Esophagus squamous epithelium (tissue), 5 donors: ENCODE data around the gene TSPAN5. TPM values are rescaled to one million over a fixed set of nuclear protein-coding genes. Genes with fewer than 3 reads are reported as not detected.

ENCODE experiments used
- DNase-seq: peaks from one replicate; lab custom pipeline; 2025; lab: John Stamatoyannopoulos, UW
- H3K27ac ChIP-seq, 4 donors: fragments of 200-600 bp; sonication (generic); one replicate each; pipeline ENCODE4 v1.5.1; 2016 to 2019; ENCODE audit warnings: mild to moderate bottlenecking in 1 of 4
- H3K27me3 ChIP-seq, 4 donors: fragments of 200-600 bp; sonication (generic); 1 replicate in 3 of 4; 2 replicates in 1 of 4; pipeline versions ENCODE4 v1.5.1 to v1.6.0; 2017 to 2021; ENCODE audit warnings: antibody characterized with exemption in 1 of 4
- H3K36me3 ChIP-seq, 3 donors: fragments of 200-600 bp; sonication (generic); one replicate each; pipeline ENCODE4 v1.5.1; 2016 to 2019
- H3K4me1 ChIP-seq, 3 donors: fragments of 200-600 bp; sonication (generic); one replicate each; pipeline ENCODE4 v1.5.1; 2017 to 2019
- H3K4me3 ChIP-seq, 4 donors: fragments of 200-600 bp; sonication (generic); 1 replicate in 3 of 4; 2 replicates in 1 of 4; pipeline ENCODE4 v1.5.1; 2016 to 2019; ENCODE audit warnings: mild to moderate bottlenecking in 2 of 4, moderate library complexity in 1 of 4
- H3K9me3 ChIP-seq, 3 donors: fragments of 200-600 bp; sonication (generic); one replicate each; pipeline ENCODE4 v1.5.1; 2016 to 2019
- CTCF ChIP-seq, 6 experiments: fragments of 450-650 bp in 4 of 6; fragments of 200-600 bp in 2 of 6; sonication (generic) in 2 of 6; IDR thresholded peaks; one replicate each; pipeline ENCODE4 v1.5.1; 2016 to 2019; ENCODE audit warnings: antibody characterized with exemption in 6 of 6, mild to moderate bottlenecking in 4 of 6, moderate library complexity in 4 of 6
- POLR2A ChIP-seq, 4 donors: fragments of 450-650 bp; IDR thresholded peaks; one replicate each; pipeline ENCODE4 v1.6.1; 2017; ENCODE audit warnings: antibody characterized with exemption in 4 of 4, mild to moderate bottlenecking in 4 of 4, moderate library complexity in 3 of 4
- WGBS, 2 donors: methylation state at CpG; one replicate each; pipeline ENCODE4 v1.1.5; 2018; 5-methylcytosine and 5-hydroxymethylcytosine counted together
- intact Hi-C: fragments of 100-400 bp; cut with DNase I; formaldehyde crosslinking; loops from one replicate; pipeline ENCODE4 v1.15.0; 2022
- total RNA-seq, 4 donors: library from RNA; depleted of rRNA; stranded (reverse); fragments of >200 nt; gene quantifications; one replicate each; pipeline ENCODE4 v1.1.0, GENCODE V29; 2016
- donor health status: DM: yes; HTN: yes; CAD: no.

Gene TSPAN5
- total RNA-seq, 4 donors from 2014 or later: 10.9 to 19.0 (median 13.9) TPM

GRCh38 chr4:98470366-98470765 is 188.0 kb downstream of the TSPAN5 start:
- Histone ChIP-seq H3K4me1 (peaks cover 9 to 46% (median 16%) of the 10 kb centered on the region in 3 donors), H3K9me3 (no peaks in the 10 kb centered on the region), H3K27ac (no peak overlapping the region), H3K27me3 (no peaks in the 10 kb centered on the region), H3K4me3 (no peak overlapping the region), H3K36me3 (peaks cover 0 to 27% (median 0%) of the 10 kb centered on the region in 3 donors)
- TF ChIP-seq POLR2A (IDR thresholded peaks at IDR 0.05) (no peak), CTCF (IDR thresholded peaks at IDR 0.05) (no peak)
- no peak for DNase-seq
- intact Hi-C loops: loop anchor here (5.0 kb wide), 1 partner anchor 187 kb away; the partner anchor contains the start of gene TSPAN5
- WGBS, 2 donors: 66 to 80% methylated on average over 3 of the region's 3 CpGs

- WGBS, 2 donors: 58% methylated on average over 2 of the region's 2 CpGs
- H3K27me3 ChIP-seq: no peaks in the 10 kb centered on the region
- H3K27ac ChIP-seq: no peak overlapping the region
- no peaks in the 10 kb centered on the region for H3K9me3 ChIP-seq
- H3K36me3 ChIP-seq: peaks cover 0 to 21% (median 0%) of the 10 kb centered on the region in 3 donors
- H3K4me1 ChIP-seq: peaks cover 8 to 42% (median 16%) of the 10 kb centered on the region in 3 donors
- no peak for TF ChIP-seq CTCF (IDR thresholded peaks at IDR 0.05)
- no peak for TF ChIP-seq POLR2A (IDR thresholded peaks at IDR 0.05)
- intact Hi-C loops: loop anchor here (5.0 to 10.0 kb wide), 2 partner anchors 188 to 315 kb away; partner anchors contain the start of gene TSPAN5
- DNase-seq: no peak
- no peak overlapping the region for H3K4me3 ChIP-seq
These were observed 188.6 kb downstream of the TSPAN5 start for GRCh38 chr4:98469771-98470170.

GRCh38 chr4:98468709-98469108 is 189.7 kb downstream of the TSPAN5 start:
- DNase-seq: no peak
- H3K27ac ChIP-seq: peak overlapping the region in 2 of 4 donors; percentile 2 to 3

GRCh38 chr4:98467627-98468072 is 190.8 kb downstream of the TSPAN5 start:
- peaks cover 4 to 30% (median 16%) of the 10 kb centered on the region in 3 donors for H3K4me1 ChIP-seq
- H3K27ac ChIP-seq: peak overlapping the region in 3 of 4 donors; percentile 22 to 42 (median 34)
- 2% methylated on average over 20 of the region's 20 CpGs for WGBS, 2 donors
- H3K36me3 ChIP-seq: peaks cover 0 to 18% (median 0%) of the 10 kb centered on the region in 3 donors
- peak; percentile 22 for DNase-seq
- TF ChIP-seq CTCF (IDR thresholded peaks at IDR 0.05) (peak; percentile 69 to 90 (median 76)), POLR2A (IDR thresholded peaks at IDR 0.05) (no peak)
- H3K4me3 ChIP-seq: peak overlapping the region; percentile 27 to 67 (median 43)
- no peaks in the 10 kb centered on the region for H3K9me3 ChIP-seq
- intact Hi-C loops: loop anchor here (10.0 kb wide), 1 partner anchor 313 kb away; no protein-coding TSS in a partner anchor
- no peaks in the 10 kb centered on the region for H3K27me3 ChIP-seq

More at GRCh38 chr4:98468709-98469108, 189.7 kb downstream of the TSPAN5 start:
- Histone ChIP-seq H3K9me3 (no peaks in the 10 kb centered on the region), H3K27me3 (no peaks in the 10 kb centered on the region), H3K4me1 (peaks cover 4 to 32% (median 16%) of the 10 kb centered on the region in 3 donors), H3K36me3 (peaks cover 0 to 18% (median 0%) of the 10 kb centered on the region in 3 donors), H3K4me3 (no peak overlapping the region)
- WGBS, 2 donors: 13% methylated on average over 4 to 5 of the region's 6 CpGs
- intact Hi-C loops: loop anchor here (10.0 kb wide), 1 partner anchor 314 kb away; no protein-coding TSS in a partner anchor
- TF ChIP-seq CTCF (IDR thresholded peaks at IDR 0.05) (no peak), POLR2A (IDR thresholded peaks at IDR 0.05) (no peak)

- WGBS, 2 donors: 17 to 29% methylated on average over 4 to 7 of the region's 8 CpGs
- intact Hi-C loops: loop anchor here (10.0 kb wide), 1 partner anchor 312 kb away; no protein-coding TSS in a partner anchor
- Histone ChIP-seq H3K27ac (no peak overlapping the region), H3K4me3 (no peak overlapping the region), H3K9me3 (no peaks in the 10 kb centered on the region), H3K4me1 (peaks cover 4 to 30% (median 16%) of the 10 kb centered on the region in 3 donors), H3K27me3 (no peaks in the 10 kb centered on the region), H3K36me3 (peaks cover 0 to 15% (median 0%) of the 10 kb centered on the region in 3 donors)
- no peak for TF ChIP-seq CTCF (IDR thresholded peaks at IDR 0.05)
- TF ChIP-seq POLR2A (IDR thresholded peaks at IDR 0.05): no peak
- DNase-seq: no peak
These were observed 191.4 kb downstream of the TSPAN5 start for GRCh38 chr4:98466868-98467599.
